K562 (cell line): ENCODE measurements around the gene ACKR2. TPM values are rescaled to one million over a fixed set of nuclear protein-coding genes. Genes with fewer than 3 reads are reported as not detected.

Experiments used
- ARID1B ChIP-seq: fragments of 450-650 bp; IDR thresholded peaks from 2 replicates; pipeline ENCODE4 v1.6.1; 2016; ENCODE audit warnings: antibody characterized with exemption, mild to moderate bottlenecking, inconsistent platforms
- CBFA2T2 ChIP-seq: fragments of 450-650 bp; conservative IDR thresholded peaks from 2 replicates; pipeline ENCODE4 v1.6.1; 2017; ENCODE audit warnings: mild to moderate bottlenecking
- CBFB ChIP-seq: sonication (generic); formaldehyde crosslinking; IDR thresholded peaks from 2 replicates; pipeline ENCODE4 v1.4.0; 2020; ENCODE audit warnings: mild to moderate bottlenecking, missing genetic modification reagents
- ELF1 ChIP-seq: fragments of 200-800 bp; sonication (Bioruptor generic); IDR thresholded peaks from 2 replicates; pipeline ENCODE4 v1.6.1; 2016; ENCODE audit warnings: missing genetic modification characterization, missing compliant biosample characterization
- EP300 ChIP-seq: IDR thresholded peaks from 2 replicates; pipeline ENCODE4 v1.6.1; 2012; ENCODE audit warnings: low read length, improper control_type of control experiment
- GATA2 ChIP-seq: sonication (generic); formaldehyde crosslinking; IDR thresholded peaks from 2 replicates; pipeline ENCODE4 v1.4.0; 2020; ENCODE audit warnings: mild to moderate bottlenecking, missing genetic modification reagents
- HNRNPK ChIP-seq: fragments of 200-400 bp; formaldehyde crosslinking; IDR thresholded peaks from one replicate; pipeline ENCODE4 v1.6.1; 2018; ENCODE audit warnings: mild to moderate bottlenecking, low read depth, low read length; ENCODE audit not compliant: poor library complexity, severe bottlenecking
- KDM1A ChIP-seq, 2 experiments: fragments of 450-650 bp; IDR thresholded peaks; 2 replicates each; pipeline ENCODE4 v1.6.1; 2016; ENCODE audit warnings: mild to moderate bottlenecking in 2 of 2
- KDM2B ChIP-seq: fragments of 250-450 bp; sonication (Bioruptor Pico); IDR thresholded peaks from 2 replicates; pipeline ENCODE4 v1.8.0; 2021; ENCODE audit warnings: mild to moderate bottlenecking, moderate library complexity
- MAZ ChIP-seq, 2 experiments: fragments of 450-650 bp in 1 of 2; sonication (generic) in 1 of 2; formaldehyde crosslinking; IDR thresholded peaks in 1 of 2; conservative IDR thresholded peaks in 1 of 2; 2 replicates each; pipeline versions ENCODE4 v1.4.0 to v1.5.0; 2020; ENCODE audit warnings: mild to moderate bottlenecking in 1 of 2, missing genetic modification reagents in 1 of 2
- MEF2D ChIP-seq: conservative IDR thresholded peaks from 2 replicates; pipeline ENCODE4 v1.6.1; 2016; ENCODE audit warnings: low read depth, missing genetic modification characterization, missing compliant biosample characterization
- MTA2 ChIP-seq: fragments of 450-650 bp; IDR thresholded peaks from 2 replicates; pipeline ENCODE4 v1.6.1; 2016; ENCODE audit warnings: low read depth
- MYNN ChIP-seq, 2 experiments: sonication (generic); formaldehyde crosslinking in 1 of 2; IDR thresholded peaks; 2 replicates each; pipeline versions ENCODE4 v1.5.0 to v1.6.1; 2016 to 2020; ENCODE audit warnings: antibody characterized with exemption in 1 of 2, missing genetic modification reagents in 1 of 2
- NCOR1 ChIP-seq: fragments of 450-650 bp; IDR thresholded peaks from 2 replicates; pipeline ENCODE4 v1.6.1; 2016; ENCODE audit warnings: mild to moderate bottlenecking, moderate library complexity
- OTX1 ChIP-seq: fragments of 450-650 bp; formaldehyde crosslinking; IDR thresholded peaks from 2 replicates; pipeline ENCODE4 v1.4.0; 2022; ENCODE audit warnings: mild to moderate bottlenecking
- PHF8 ChIP-seq: fragments of 200-600 bp; sonication (generic); IDR thresholded peaks from 2 replicates; pipeline ENCODE4 v1.6.1; 2012; ENCODE audit warnings: mixed run types, mild to moderate bottlenecking, inconsistent platforms, low read length, moderate library complexity, borderline replicate concordance
- SAP30 ChIP-seq: fragments of 200-600 bp; sonication (generic); IDR thresholded peaks from 2 replicates; pipeline ENCODE4 v1.6.1; 2012; ENCODE audit warnings: borderline replicate concordance, low read depth, mild to moderate bottlenecking, moderate library complexity, low read length, control low read depth, inconsistent platforms; ENCODE audit not compliant: insufficient read depth, poor library complexity, severe bottlenecking
- SMAD4 ChIP-seq: fragments of 250-450 bp; sonication (Bioruptor Pico); conservative IDR thresholded peaks from 2 replicates; pipeline ENCODE4 v1.8.0; 2021; ENCODE audit warnings: inconsistent platforms, mild to moderate bottlenecking, moderate library complexity
- TAL1 ChIP-seq: fragments of 450-650 bp; IDR thresholded peaks from 2 replicates; pipeline ENCODE4 v1.6.1; 2016; ENCODE audit warnings: mild to moderate bottlenecking
- TSC22D4 ChIP-seq: fragments of 450-650 bp; IDR thresholded peaks from 2 replicates; pipeline ENCODE4 v1.6.1; 2016; ENCODE audit warnings: missing genetic modification characterization, missing biosample characterization, control low read depth
- ZNF239 ChIP-seq: fragments of 250-450 bp; sonication (Bioruptor Pico); IDR thresholded peaks from 2 replicates; pipeline ENCODE4 v1.4.0; 2020; ENCODE audit warnings: mild to moderate bottlenecking
- polyA plus RNA-seq, 8 experiments: library from polyadenylated mRNA; depleted of rRNA in 4 of 8; stranded (reverse) in 5 of 8; unstranded in 3 of 8; fragments of >200 nt; fragmentation: Nextera tagmentation in 2 of 8; fragmentation: Illumina TruSeq in 1 of 8; extraction: Ambion mirVana in 2 of 8; extraction: Trizol in 1 of 8; gene quantifications; 2 replicates each; pipeline versions ENCODE4 v1.2.1 to v1.2.3, GENCODE V29; 2011 to 2014; ENCODE audit warnings: inconsistent platforms in 1 of 8, missing spikeins in 1 of 8
- total RNA-seq, 7 experiments: library from RNA; depleted of rRNA in 6 of 7; stranded (reverse); fragments of >200 nt in 6 of 7; fragmentation: Illumina TruSeq in 2 of 7; extraction: Trizol in 2 of 7; gene quantifications; 2 replicates each; pipeline versions ENCODE4 v1.2.1 to v1.2.3, GENCODE V29; 2011 to 2021; ENCODE audit warnings: low replicate concordance in 1 of 7

The ACKR2 gene
- total and polyA plus RNA-seq, 9 of the 15 experiments (the other 6 are each of a cell fraction or from before 2014, with no cell fraction given): 0.03 to 0.69 (median 0.25) TPM; not detected in 1

DNA sequence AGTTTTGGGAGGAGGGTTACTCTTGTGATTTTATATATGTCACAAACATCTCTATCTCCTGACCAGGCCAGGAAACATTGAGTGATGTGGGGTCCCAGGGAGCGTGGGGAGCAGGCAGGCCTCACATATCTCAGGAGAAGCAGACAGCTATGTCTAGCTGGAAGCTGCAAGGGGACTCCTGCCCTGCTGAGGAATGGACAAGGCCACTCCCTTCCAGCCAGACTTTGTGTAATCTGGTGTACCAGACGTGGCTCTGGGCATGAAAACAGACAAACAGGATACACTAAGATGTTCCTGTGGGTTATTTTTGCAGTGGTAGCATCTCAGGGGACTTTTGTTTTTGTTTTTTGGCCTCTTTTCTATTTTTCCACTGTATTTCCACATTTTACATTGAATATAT is 43.2 kb downstream of the ACKR2 start (continued):
- TF ChIP-seq ARID1B: peak; percentile 42
- no peak for TF ChIP-seq OTX1 (CRISPR knock-in tag)
- TF ChIP-seq MYNN (IDR thresholded peaks at IDR 0.05): peak; percentile 69; the same call in 1 of the 2 replicates
- no peak for TF ChIP-seq MYNN (CRISPR knock-in tag; IDR thresholded peaks at IDR 0.05)
- TF ChIP-seq HNRNPK: no peak
- TF ChIP-seq TSC22D4 (tag): no peak
- TF ChIP-seq CBFA2T2: peak; percentile 73
- TF ChIP-seq MTA2: 0 out of 2 replicates have a peak, but pooled peaks have one; percentile 11
- TF ChIP-seq CBFB (CRISPR knock-in tag): no peak
- TF ChIP-seq TAL1: peak; percentile 65; the same call in 1 of the 2 replicates
- TF ChIP-seq MAZ (CRISPR knock-in tag; conservative IDR thresholded peaks at IDR 0.05 in 1 of 2, IDR thresholded peaks at IDR 0.05 in 1 of 2): 0 out of 4 replicates have a peak, but pooled peaks of 1 of the 2 experiments have one; percentile 40
- no peak for TF ChIP-seq PHF8
- no peak for TF ChIP-seq SAP30
- TF ChIP-seq KDM2B (CRISPR knock-in tag): no peak
- no peak for TF ChIP-seq ELF1
- no peak for TF ChIP-seq MEF2D (tag)
- peak; percentile 77 for TF ChIP-seq NCOR1
- TF ChIP-seq SMAD4 (CRISPR knock-in tag): peak; percentile 69
- TF ChIP-seq EP300: peak; percentile 47; the same call in 1 of the 2 replicates
- TF ChIP-seq KDM1A (IDR thresholded peaks at IDR 0.05): no peak
- TF ChIP-seq GATA2 (CRISPR knock-in tag): peak; percentile 12; the same call in 1 of the 2 replicates
- TF ChIP-seq ZNF239: no peak
